Measurements from ENCODE around the gene MEGF8. TPM values are rescaled to one million over a fixed set of nuclear protein-coding genes. Genes with fewer than 3 reads are reported as not detected.

Gene MEGF8
- total RNA-seq, 1 donor from 2014 or later, result 15.1 TPM

GRCh38 chr19:42289556-42290041 is 35.8 kb upstream of the MEGF8 start:
- Mint-ChIP-seq H3K27ac (no peak overlapping the region), H3K4me3 (no peak overlapping the region), H3K4me1 (peaks cover 26% of the 10 kb centered on the region), H3K27me3 (no peaks in the 10 kb centered on the region), H3K36me3 (ENCODE audit: low read depth) (peaks cover 72% of the 10 kb centered on the region), H3K9me3 (no peaks in the 10 kb centered on the region)
- ChIA-PET POLR2A (no interaction called here), CTCF (no interaction called here)
- no peak for DNase-seq
- intact Hi-C loops (cut with micrococcal nuclease), result no loop called here
- TF ChIP-seq CTCF (IDR thresholded peaks at IDR 0.05), result no peak
- ATAC-seq (ENCODE audit: low read depth), result no peak

- DNase-seq (no peak), ATAC-seq (ENCODE audit: low read depth) (no peak)
- Mint-ChIP-seq H3K4me1 (peaks cover 21% of the 10 kb centered on the region), H3K4me3 (no peak overlapping the region), H3K36me3 (ENCODE audit: low read depth) (peaks cover 72% of the 10 kb centered on the region), H3K27me3 (no peaks in the 10 kb centered on the region), H3K27ac (no peak overlapping the region), H3K9me3 (no peaks in the 10 kb centered on the region)
- intact Hi-C loops (cut with micrococcal nuclease), result no loop called here
- POLR2A ChIA-PET, result no interaction called here
- no peak for TF ChIP-seq CTCF (IDR thresholded peaks at IDR 0.05)
- CTCF ChIA-PET, result no interaction called here
Observed at GRCh38 chr19:42290136-42290522, 35.3 kb upstream of the MEGF8 start.

GRCh38 chr19:42290523-42291434 is 34.7 kb upstream of the MEGF8 start:
- peak; percentile 84 for ATAC-seq (ENCODE audit: low read depth)
- POLR2A ChIA-PET, result no interaction called here
- no peak overlapping the region for H3K4me3 Mint-ChIP-seq
- H3K27me3 Mint-ChIP-seq, result no peaks in the 10 kb centered on the region
- H3K4me1 Mint-ChIP-seq, result peaks cover 16% of the 10 kb centered on the region
- H3K36me3 Mint-ChIP-seq (ENCODE audit: low read depth), result peaks cover 74% of the 10 kb centered on the region
- CTCF ChIA-PET, result no interaction called here
- TF ChIP-seq CTCF (IDR thresholded peaks at IDR 0.05), result no peak
- no peak overlapping the region for H3K27ac Mint-ChIP-seq
- DNase-seq, result peak; percentile 64
- no peaks in the 10 kb centered on the region for H3K9me3 Mint-ChIP-seq
- intact Hi-C loops (cut with micrococcal nuclease), result loop anchor here (1.0 kb wide), 1 partner anchor 157 kb away; no protein-coding TSS in a partner anchor

- H3K27ac Mint-ChIP-seq, result no peak overlapping the region
- intact Hi-C loops (cut with micrococcal nuclease), result loop anchor here (1.0 kb wide), 1 partner anchor 158 kb away; no protein-coding TSS in a partner anchor
- DNase-seq, result no peak
- H3K27me3 Mint-ChIP-seq, result no peaks in the 10 kb centered on the region
- H3K36me3 Mint-ChIP-seq (ENCODE audit: low read depth), result peaks cover 70% of the 10 kb centered on the region
- no peak for ATAC-seq (ENCODE audit: low read depth)
- TF ChIP-seq CTCF (IDR thresholded peaks at IDR 0.05), result no peak
- H3K4me3 Mint-ChIP-seq, result no peak overlapping the region
- H3K9me3 Mint-ChIP-seq, result no peaks in the 10 kb centered on the region
- H3K4me1 Mint-ChIP-seq, result peaks cover 15% of the 10 kb centered on the region
- ChIA-PET CTCF (no interaction called here), POLR2A (no interaction called here)
Observed at GRCh38 chr19:42291435-42291810, 34.0 kb upstream of the MEGF8 start.

GRCh38 chr19:42292042-42292960 is 33.1 kb upstream of the MEGF8 start:
- H3K27ac Mint-ChIP-seq, result no peak overlapping the region
- POLR2A ChIA-PET, result no interaction called here
- H3K9me3 Mint-ChIP-seq, result no peaks in the 10 kb centered on the region

More at GRCh38 chr19:42292042-42292960, 33.1 kb upstream of the MEGF8 start:
- intact Hi-C loops (cut with micrococcal nuclease), result no loop called here
- ATAC-seq (ENCODE audit: low read depth) (no peak), DNase-seq (no peak)
- Mint-ChIP-seq H3K4me3 (no peak overlapping the region), H3K36me3 (ENCODE audit: low read depth) (peaks cover 67% of the 10 kb centered on the region), H3K27me3 (no peaks in the 10 kb centered on the region), H3K4me1 (peaks cover 10% of the 10 kb centered on the region)
- CTCF ChIA-PET, result no interaction called here
- no peak for TF ChIP-seq CTCF (IDR thresholded peaks at IDR 0.05)
